ENCODE data around the gene BTAF1. TPM values are rescaled to one million over a fixed set of nuclear protein-coding genes. Genes with fewer than 3 reads are reported as not detected.

Gene BTAF1
- total RNA-seq, 1 experiment from 2014 or later, result 45.2 TPM

DNA sequence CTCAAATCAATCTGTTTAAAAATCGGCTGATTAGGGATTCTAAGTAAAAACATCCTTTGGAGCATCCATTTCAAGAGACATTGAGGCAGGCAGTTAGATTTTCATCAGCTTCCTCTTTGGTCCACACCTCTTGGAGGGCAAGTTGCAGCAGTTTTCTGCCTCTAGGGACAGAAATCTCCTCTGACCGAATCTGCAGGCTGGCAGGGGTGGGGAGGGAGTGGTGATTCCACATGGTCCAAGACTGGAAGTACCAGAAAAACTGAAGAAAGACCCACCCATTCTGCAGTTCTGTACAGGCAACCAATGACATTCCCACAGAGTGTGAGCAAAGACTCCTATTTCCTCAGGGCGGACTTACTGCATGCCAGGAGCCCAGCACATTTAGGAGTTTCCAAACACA is 43.3 kb upstream of the BTAF1 start:
- Mint-ChIP-seq H3K36me3 (ENCODE audit: insufficient read depth in 1 of 3, low read depth in 3 of 3) (peaks cover 4 to 7% (median 6%) of the 10 kb centered on the region in 3 experiments; a peak in 6 of 7 replicates), H3K4me3 (peak overlapping the region in 1 of 2 experiments; percentile 54; a peak in 2 of 5 replicates), H3K27ac (peak overlapping the region; percentile 52 to 89 (median 61); a peak in 6 of 7 replicates), H3K4me1 (peaks cover 45 to 47% of the 10 kb centered on the region in 2 experiments), H3K9me3 (peaks cover 2 to 3% of the 10 kb centered on the region in 2 experiments; a peak in 2 of 5 replicates), H3K27me3 (ENCODE audit: low read depth) (no peaks in the 10 kb centered on the region)
- Histone ChIP-seq H2AK5ac (ENCODE audit: insufficient read length, low read length) (no peak overlapping the region), H3K4me2 (ENCODE audit: insufficient read depth, insufficient read length, low read length) (no peak overlapping the region), H2BK20ac (ENCODE audit: low read depth, low read length, poor library complexity, severe bottlenecking) (no peak overlapping the region), H2BK15ac (ENCODE audit: low read depth, low read length) (no peak overlapping the region), H3K79me2 (ENCODE audit: insufficient read depth, low read length) (no peaks in the 10 kb centered on the region), H2BK5ac (ENCODE audit: insufficient read length, low read length) (no peak overlapping the region), H3K4ac (ENCODE audit: low read depth, low read length) (no peak overlapping the region), H2BK120ac (ENCODE audit: low read depth, low read length, poor library complexity, severe bottlenecking) (no peak overlapping the region), H3K9ac (ENCODE audit: extremely low read depth, insufficient read length, low read length) (no peak overlapping the region), H4K91ac (ENCODE audit: insufficient read length, low read depth, low read length) (no peak overlapping the region), H3K23ac (ENCODE audit: insufficient read length, low read depth, low read length) (no peak overlapping the region), H4K5ac (ENCODE audit: insufficient read length, low read depth, low read length) (no peak overlapping the region), H3K4me1 (ENCODE audit: insufficient read depth, low read length) (peaks cover 20% of the 10 kb centered on the region), H3K56ac (ENCODE audit: insufficient read length, low read depth, low read length) (no peak overlapping the region), H2BK12ac (ENCODE audit: insufficient read length, low read depth, low read length) (no peak overlapping the region), H3K27me3 (ENCODE audit: insufficient read depth, low read length) (no peaks in the 10 kb centered on the region), H3K79me1 (ENCODE audit: insufficient read depth, low read depth, low read length, poor library complexity, severe bottlenecking) (no peaks in the 10 kb centered on the region), H3K14ac (ENCODE audit: insufficient read depth, low read length) (no peak overlapping the region), H3K9me3 (ENCODE audit: control insufficient read depth, low read depth, low read length) (no peaks in the 10 kb centered on the region), H4K20me1 (ENCODE audit: control insufficient read depth, insufficient read depth, insufficient read length) (no peaks in the 10 kb centered on the region), H3K18ac (ENCODE audit: insufficient read length, low read depth, low read length) (no peak overlapping the region), H4K8ac (replicated peaks; ENCODE audit: insufficient read length, low read depth, low read length) (no peak overlapping the region), H2AFZ (ENCODE audit: low read length) (no peak overlapping the region), H3K23me2 (ENCODE audit: insufficient read length, low read depth, low read length, poor library complexity, severe bottlenecking) (no peaks in the 10 kb centered on the region), H3T11ph (ENCODE audit: low read length) (no peak overlapping the region), H3K27ac (ENCODE audit: insufficient read length, low read depth, low read length) (no peak overlapping the region)
- DNase-seq, result no peak
- TF ChIP-seq, protein P1, sequence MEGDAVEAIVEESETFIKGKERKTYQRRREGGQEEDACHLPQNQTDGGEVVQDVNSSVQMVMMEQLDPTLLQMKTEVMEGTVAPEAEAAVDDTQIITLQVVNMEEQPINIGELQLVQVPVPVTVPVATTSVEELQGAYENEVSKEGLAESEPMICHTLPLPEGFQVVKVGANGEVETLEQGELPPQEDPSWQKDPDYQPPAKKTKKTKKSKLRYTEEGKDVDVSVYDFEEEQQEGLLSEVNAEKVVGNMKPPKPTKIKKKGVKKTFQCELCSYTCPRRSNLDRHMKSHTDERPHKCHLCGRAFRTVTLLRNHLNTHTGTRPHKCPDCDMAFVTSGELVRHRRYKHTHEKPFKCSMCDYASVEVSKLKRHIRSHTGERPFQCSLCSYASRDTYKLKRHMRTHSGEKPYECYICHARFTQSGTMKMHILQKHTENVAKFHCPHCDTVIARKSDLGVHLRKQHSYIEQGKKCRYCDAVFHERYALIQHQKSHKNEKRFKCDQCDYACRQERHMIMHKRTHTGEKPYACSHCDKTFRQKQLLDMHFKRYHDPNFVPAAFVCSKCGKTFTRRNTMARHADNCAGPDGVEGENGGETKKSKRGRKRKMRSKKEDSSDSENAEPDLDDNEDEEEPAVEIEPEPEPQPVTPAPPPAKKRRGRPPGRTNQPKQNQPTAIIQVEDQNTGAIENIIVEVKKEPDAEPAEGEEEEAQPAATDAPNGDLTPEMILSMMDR (conservative IDR thresholded peaks at IDR 0.05), result peak; percentile 39; the same call in 1 of the 3 replicates
- WGBS (ENCODE audit: extremely low coverage, insufficient read length, low lambda C conversion rate), result no CpG with 5 or more reads among the region's 3 CpGs
